NT2/D1 (cell line): ENCODE results near the gene AANAT.

Experiments used
- SUZ12 ChIP-seq: IDR thresholded peaks from 2 replicates; pipeline ENCODE4 v1.6.1; 2011; ENCODE audit not compliant: insufficient read length, insufficient read depth; ENCODE audit errors: extremely low read depth
- YY1 ChIP-seq: IDR thresholded peaks from 2 replicates; pipeline ENCODE4 v1.6.1; 2011; ENCODE audit not compliant: insufficient read length, insufficient read depth
- ZNF274 ChIP-seq: IDR thresholded peaks from 2 replicates; pipeline ENCODE4 v1.6.1; 2011; ENCODE audit warnings: mild to moderate bottlenecking, low read depth, low read length

GRCh38 chr17:76442341-76443338 is 24.8 kb upstream of the AANAT start:
- TF ChIP-seq ZNF274 (no peak), SUZ12 (no peak), YY1 (no peak)
